Fibroblast of mammary gland (primary cell): ENCODE results near the gene SCN2B.
A peak's percentile ranks its signal among the peaks of the same experiment; 100 is the strongest.

ENCODE experiments used
- DNase-seq: peaks from one replicate; pipeline ENCODE4 v3.0.0-alpha.2; 2010; ENCODE audit warnings: low read depth
- H3K4me3 ChIP-seq: 2 replicates; pipeline ENCODE4 v1.5.1; 2011; ENCODE audit warnings: low read depth, mild to moderate bottlenecking, low read length, moderate library complexity; ENCODE audit not compliant: control insufficient read depth
- CTCF ChIP-seq: conservative IDR thresholded peaks from 2 replicates; pipeline ENCODE4 v1.5.1; 2011; ENCODE audit warnings: low read depth, low read length, inconsistent platforms; ENCODE audit not compliant: control insufficient read depth, insufficient read depth

The SCN2B gene

GRCh38 chr11:118214210-118214914 lies 37.9 kb upstream of the SCN2B start:
- no peak for TF ChIP-seq CTCF
- H3K4me3 ChIP-seq, result no peak overlapping the region
- no peak for DNase-seq

- no peak for DNase-seq
- no peak for TF ChIP-seq CTCF
- no peak overlapping the region for H3K4me3 ChIP-seq
Measured at GRCh38 chr11:118213781-118214180, 37.3 kb upstream of the SCN2B start.

GRCh38 chr11:118213201-118213600 lies 36.8 kb upstream of the SCN2B start:
- no peak overlapping the region for H3K4me3 ChIP-seq
- DNase-seq, result no peak
- no peak for TF ChIP-seq CTCF

DNA sequence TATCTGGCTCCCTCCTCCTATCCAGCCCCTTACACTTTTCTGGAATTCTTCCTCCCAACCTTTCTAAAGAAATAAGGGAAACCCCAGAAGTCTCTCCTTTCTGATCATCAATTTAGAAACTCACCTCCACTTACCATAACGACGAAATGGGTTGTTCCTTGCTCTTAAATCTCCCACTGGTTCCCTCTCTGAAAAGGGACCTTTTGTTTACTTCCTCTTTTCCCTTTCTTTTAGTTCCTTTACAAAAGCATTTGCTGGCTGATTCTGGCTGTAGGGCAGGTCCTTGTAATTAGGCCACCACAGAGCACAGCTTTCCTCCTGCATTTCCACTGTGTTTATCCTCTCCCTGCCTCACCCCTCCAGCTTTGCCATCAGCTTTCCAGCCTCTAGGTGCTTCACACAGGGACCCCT lies 36.3 kb upstream of the SCN2B start:
- no peak for DNase-seq
- H3K4me3 ChIP-seq, result no peak overlapping the region
- no peak for TF ChIP-seq CTCF

DNA sequence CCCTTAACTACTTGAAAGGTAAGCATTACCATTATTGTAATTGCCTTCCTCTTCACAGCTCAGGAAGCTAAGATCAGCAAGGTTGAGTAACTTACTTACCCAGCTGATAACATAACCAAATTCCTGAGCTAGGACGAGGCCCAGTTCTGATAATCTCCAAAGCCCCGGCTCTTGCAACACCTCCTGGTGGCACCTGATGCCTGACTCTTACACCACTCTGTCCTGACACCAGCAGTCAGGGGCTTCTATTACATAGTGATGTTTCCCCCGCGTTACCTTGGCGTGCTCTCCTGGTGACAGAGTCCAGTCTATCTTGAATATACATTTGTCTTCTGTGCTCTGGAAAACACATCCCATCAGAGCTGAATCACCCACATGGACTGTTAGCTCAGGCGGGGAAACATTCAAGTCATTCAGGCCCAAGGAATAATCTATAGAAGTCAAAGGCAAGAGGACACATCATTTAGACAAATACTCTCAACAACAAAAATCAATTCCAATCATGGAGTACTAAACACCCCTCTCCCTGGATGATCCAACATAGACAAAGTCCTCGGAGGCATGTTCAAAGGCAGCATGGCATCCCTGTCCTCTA lies 35.8 kb upstream of the SCN2B start:
- no peak for DNase-seq
- no peak for TF ChIP-seq CTCF
- H3K4me3 ChIP-seq, result no peak overlapping the region

- DNase-seq, result peak; percentile 24
- H3K4me3 ChIP-seq, result no peak overlapping the region
- no peak for TF ChIP-seq CTCF
Measured at GRCh38 chr11:118211006-118211405, 34.6 kb upstream of the SCN2B start.
